ENCODE results near the gene PLRG1. TPM values are rescaled to one million over a fixed set of nuclear protein-coding genes. Genes with fewer than 3 reads are reported as not detected.

Gene PLRG1
- polyA plus RNA-seq, 1 experiment, result 98.6 TPM

DNA sequence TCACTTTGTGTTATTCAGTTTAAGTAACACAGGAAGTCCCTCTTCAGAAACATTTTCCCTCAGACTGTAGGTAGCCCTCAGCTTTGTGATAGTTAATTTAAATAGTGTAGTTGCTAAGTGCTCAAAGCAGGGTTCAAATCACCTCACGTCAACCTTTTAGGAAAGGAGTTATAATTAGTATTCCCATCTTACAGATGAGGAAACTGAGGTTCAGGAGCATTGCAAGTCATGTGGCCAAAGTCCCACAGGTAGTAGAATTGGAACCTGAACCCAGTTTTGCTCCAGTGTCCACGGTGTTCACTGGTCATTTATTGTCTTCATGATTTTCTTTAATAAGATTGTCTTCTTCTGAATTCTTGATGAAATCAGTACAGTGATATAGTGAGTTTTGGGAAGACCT lies 54.3 kb downstream of the PLRG1 start:
- no peaks in the 10 kb centered on the region for H3K36me3 ChIP-seq (ENCODE audit: control insufficient read depth, insufficient read depth, low read length)
- TF ChIP-seq CTCF (IDR thresholded peaks at IDR 0.05; ENCODE audit: insufficient read depth, low read depth, low read length), result no peak
- POLR2A ChIA-PET, result no interaction called here
- CTCF ChIA-PET, result interaction anchor here (0.6 kb wide), 1 partner anchor 9 kb away, joined by 4 read pairs; no protein-coding TSS in a partner anchor
- H3K27me3 ChIP-seq (ENCODE audit: control insufficient read depth, insufficient read depth, low read length), result peaks cover 15% of the 10 kb centered on the region
- DNase-seq (ENCODE audit: low read depth), result no peak
- H3K4me3 ChIP-seq (ENCODE audit: low read depth, low read length), result no peak overlapping the region

GRCh38 chr4:154492288-154492687 lies 57.9 kb downstream of the PLRG1 start:
- ChIA-PET POLR2A (no interaction called here), CTCF (no interaction called here)
- Histone ChIP-seq H3K36me3 (ENCODE audit: control insufficient read depth, insufficient read depth, low read length) (no peaks in the 10 kb centered on the region), H3K4me3 (ENCODE audit: low read depth, low read length) (no peak overlapping the region), H3K27me3 (ENCODE audit: control insufficient read depth, insufficient read depth, low read length) (peaks cover 19% of the 10 kb centered on the region)
- no peak for DNase-seq (ENCODE audit: low read depth)
- no peak for TF ChIP-seq CTCF (IDR thresholded peaks at IDR 0.05; ENCODE audit: insufficient read depth, low read depth, low read length)

DNA sequence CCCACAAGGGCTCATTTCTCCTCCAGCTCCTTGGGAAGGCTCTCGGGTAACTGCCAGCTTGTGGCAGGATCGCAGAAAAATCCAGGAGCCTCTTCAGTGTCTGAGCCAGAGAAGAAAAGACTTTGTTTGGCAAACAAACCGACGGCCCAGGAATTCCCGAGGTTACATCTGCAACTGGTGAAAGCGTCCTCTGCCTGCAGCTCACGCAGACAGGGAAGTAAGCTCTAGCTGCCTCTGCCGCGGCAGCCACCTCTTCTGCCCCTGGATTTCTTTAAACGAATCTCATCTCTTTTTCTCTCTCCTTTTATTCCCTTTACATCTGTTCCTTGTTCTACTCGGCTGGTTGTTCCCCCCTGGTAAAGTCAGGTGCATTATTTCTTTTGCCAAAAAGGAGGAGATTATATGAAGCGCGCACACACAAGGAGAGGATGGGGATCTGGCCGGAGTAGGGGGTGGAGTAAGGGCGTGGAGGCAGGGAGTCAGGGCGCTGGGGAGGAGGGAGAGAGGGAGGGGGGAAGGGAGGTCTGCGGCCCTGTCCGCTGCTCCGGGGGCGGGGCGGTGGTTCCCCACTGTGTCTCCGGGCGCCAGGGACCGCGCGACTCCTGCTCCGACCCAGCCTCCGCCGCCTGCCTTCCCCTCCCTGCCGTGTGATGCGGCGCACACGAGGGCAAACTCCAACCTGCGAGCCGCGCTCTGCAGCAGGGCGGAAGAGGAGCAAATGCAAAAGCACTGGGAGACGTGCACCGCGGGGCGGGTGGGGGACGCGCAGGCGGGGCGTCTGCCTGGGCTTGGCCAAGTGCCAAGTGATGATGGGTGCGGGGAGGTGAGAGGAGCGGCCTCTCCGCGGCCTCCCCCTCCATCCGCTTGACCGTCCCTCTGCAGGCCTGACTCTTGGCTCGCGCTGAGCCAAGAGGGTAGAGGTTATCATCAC lies 58.6 kb downstream of the PLRG1 start, which contains the start of gene DCHS2:
Gene DCHS2, minus strand, starts transcription at position 459 of the 931 bp plus-strand sequence. Its CDS starts 444 bp downstream, at position 15.
- peak within 1 kb of the TSS; percentile 14 for H3K4me3 ChIP-seq (ENCODE audit: low read depth, low read length)
- H3K36me3 ChIP-seq (ENCODE audit: control insufficient read depth, insufficient read depth, low read length), result no peaks in the 10 kb centered on the region
- peaks cover 19% of the 10 kb centered on the region for H3K27me3 ChIP-seq (ENCODE audit: control insufficient read depth, insufficient read depth, low read length)
- no peak for DNase-seq (ENCODE audit: low read depth)
- ChIA-PET POLR2A (no interaction called here), CTCF (interaction anchor here (0.7 kb wide), 1 partner anchor 38 kb away, joined by 3 read pairs; no protein-coding TSS in a partner anchor)
- no peak for TF ChIP-seq CTCF (IDR thresholded peaks at IDR 0.05; ENCODE audit: insufficient read depth, low read depth, low read length)

GRCh38 chr4:154490583-154491340 lies 59.4 kb downstream of the PLRG1 start:
- POLR2A ChIA-PET, result no interaction called here
- CTCF ChIA-PET, result interaction anchor here (0.7 kb wide), 1 partner anchor 37 kb away, joined by 3 read pairs; no protein-coding TSS in a partner anchor
- peaks cover 19% of the 10 kb centered on the region for H3K27me3 ChIP-seq (ENCODE audit: control insufficient read depth, insufficient read depth, low read length)
- H3K4me3 ChIP-seq (ENCODE audit: low read depth, low read length), result peak overlapping the region; percentile 14; the same call in 1 of the 2 replicates
- H3K36me3 ChIP-seq (ENCODE audit: control insufficient read depth, insufficient read depth, low read length), result no peaks in the 10 kb centered on the region
- TF ChIP-seq CTCF (IDR thresholded peaks at IDR 0.05; ENCODE audit: insufficient read depth, low read depth, low read length), result no peak
- no peak for DNase-seq (ENCODE audit: low read depth)

GRCh38 chr4:154490234-154490582 lies 60.0 kb downstream of the PLRG1 start:
- no peak for TF ChIP-seq CTCF (IDR thresholded peaks at IDR 0.05; ENCODE audit: insufficient read depth, low read depth, low read length)
- Histone ChIP-seq H3K4me3 (ENCODE audit: low read depth, low read length) (no peak overlapping the region), H3K27me3 (ENCODE audit: control insufficient read depth, insufficient read depth, low read length) (peaks cover 19% of the 10 kb centered on the region), H3K36me3 (ENCODE audit: control insufficient read depth, insufficient read depth, low read length) (no peaks in the 10 kb centered on the region)
- POLR2A ChIA-PET, result no interaction called here
- CTCF ChIA-PET, result no interaction called here
- no peak for DNase-seq (ENCODE audit: low read depth)
